OCI-LY1 (cell line): Measurements from ENCODE around the gene EFNA3.

Experiments used
- H2AFZ ChIP-seq: fragments of 200-600 bp; sonication (generic), shearing (Covaris generic); 2 replicates; pipeline ENCODE4 v1.6.0; 2014; ENCODE audit warnings: antibody characterized with exemption, mild to moderate bottlenecking, low read length
- H3F3A ChIP-seq: fragments of 200-600 bp; sonication (generic), shearing (Covaris generic); 2 replicates; pipeline ENCODE4 v1.6.0; 2014; ENCODE audit warnings: mild to moderate bottlenecking, antibody characterized with exemption, low read length, moderate library complexity; ENCODE audit not compliant: insufficient read depth
- H3K27ac ChIP-seq: fragments of 200-600 bp; sonication (generic); 2 replicates; pipeline ENCODE4 v1.5.1; 2014; ENCODE audit warnings: low read length, mixed run types, mild to moderate bottlenecking, low read depth; ENCODE audit not compliant: poor library complexity, severe bottlenecking
- H3K27me3 ChIP-seq: fragments of 200-600 bp; sonication (generic); 2 replicates; pipeline ENCODE4 v1.6.0; 2014; ENCODE audit warnings: antibody characterized with exemption, mild to moderate bottlenecking, low read length, moderate library complexity; ENCODE audit not compliant: insufficient read depth
- H3K36me3 ChIP-seq: fragments of 200-600 bp; sonication (generic); 2 replicates; pipeline ENCODE4 v1.6.1; 2014; ENCODE audit warnings: mild to moderate bottlenecking, antibody characterized with exemption, low read length, moderate library complexity, mixed read lengths; ENCODE audit not compliant: insufficient read depth
- H3K4me1 ChIP-seq: fragments of 200-600 bp; sonication (generic); 2 replicates; pipeline ENCODE4 v1.5.1; 2014; ENCODE audit warnings: mild to moderate bottlenecking, low read length, moderate library complexity; ENCODE audit not compliant: insufficient read depth, severe bottlenecking
- H3K4me2 ChIP-seq: fragments of 200-600 bp; sonication (generic), shearing (Covaris generic); 2 replicates; pipeline ENCODE4 v1.6.1; 2014; ENCODE audit warnings: low read length
- H3K4me3 ChIP-seq: fragments of 200-600 bp; sonication (generic); 2 replicates; pipeline ENCODE4 v1.5.1; 2014; ENCODE audit warnings: low read length, low read depth, mild to moderate bottlenecking, mixed read lengths; ENCODE audit not compliant: poor library complexity, severe bottlenecking
- H3K79me2 ChIP-seq: fragments of 200-600 bp; shearing (Covaris generic); 2 replicates; pipeline ENCODE4 v1.6.1; 2016; ENCODE audit warnings: mixed run types, low read length, mixed read lengths; ENCODE audit not compliant: insufficient read depth
- H3K9ac ChIP-seq: fragments of 200-600 bp; sonication (generic), shearing (Covaris generic); 2 replicates; pipeline ENCODE4 v1.6.1; 2014; ENCODE audit warnings: mild to moderate bottlenecking, low read length, mixed read lengths
- H3K9me2 ChIP-seq: fragments of 200-600 bp; sonication (generic), shearing (Covaris generic); 2 replicates; pipeline ENCODE4 v1.6.1; 2014; ENCODE audit warnings: low read depth, mild to moderate bottlenecking, low read length, mixed read lengths
- H3K9me3 ChIP-seq: fragments of 200-600 bp; shearing (Covaris generic); 2 replicates; pipeline ENCODE4 v1.6.1; 2014; ENCODE audit warnings: low read length, mixed read lengths
- H4K20me1 ChIP-seq: fragments of 200-600 bp; sonication (generic), shearing (Covaris generic); 2 replicates; pipeline ENCODE4 v1.6.0; 2016; ENCODE audit warnings: mild to moderate bottlenecking, low read length; ENCODE audit not compliant: insufficient read depth
- CTCF ChIP-seq: fragments of 200-600 bp; sonication (generic), shearing (Covaris generic); IDR thresholded peaks from 2 replicates; pipeline ENCODE4 v1.5.1; 2017; ENCODE audit warnings: mild to moderate bottlenecking, antibody characterized with exemption, low read length, moderate library complexity, mixed read lengths
- EZH2 ChIP-seq: fragments of 200-600 bp; sonication (generic), shearing (Covaris generic); IDR thresholded peaks from 2 replicates; pipeline ENCODE4 v1.8.0; 2017; ENCODE audit warnings: borderline replicate concordance, mixed run types, mild to moderate bottlenecking, antibody characterized with exemption, low read length, moderate library complexity, mixed read lengths

The EFNA3 gene

GRCh38 chr1:155134322-155134721 is 55.7 kb downstream of the EFNA3 start:
- Histone ChIP-seq H3K9ac (peak overlapping the region; percentile 90; the same call in 1 of the 2 replicates), H3F3A (0 out of 2 replicates have a peak, but pooled peaks cover 3% of the 10 kb centered on the region), H3K9me2 (no peaks in the 10 kb centered on the region), H2AFZ (no peak overlapping the region), H3K9me3 (no peaks in the 10 kb centered on the region), H3K79me2 (no peaks in the 10 kb centered on the region), H3K4me3 (peak overlapping the region; percentile 86), H3K4me1 (peaks cover 25% of the 10 kb centered on the region), H3K27ac (no peak overlapping the region), H3K36me3 (no peaks in the 10 kb centered on the region), H3K27me3 (no peaks in the 10 kb centered on the region), H3K4me2 (peak overlapping the region; percentile 86; the same call in 1 of the 2 replicates), H4K20me1 (no peaks in the 10 kb centered on the region)
- TF ChIP-seq EZH2: no peak
- TF ChIP-seq CTCF: no peak

DNA sequence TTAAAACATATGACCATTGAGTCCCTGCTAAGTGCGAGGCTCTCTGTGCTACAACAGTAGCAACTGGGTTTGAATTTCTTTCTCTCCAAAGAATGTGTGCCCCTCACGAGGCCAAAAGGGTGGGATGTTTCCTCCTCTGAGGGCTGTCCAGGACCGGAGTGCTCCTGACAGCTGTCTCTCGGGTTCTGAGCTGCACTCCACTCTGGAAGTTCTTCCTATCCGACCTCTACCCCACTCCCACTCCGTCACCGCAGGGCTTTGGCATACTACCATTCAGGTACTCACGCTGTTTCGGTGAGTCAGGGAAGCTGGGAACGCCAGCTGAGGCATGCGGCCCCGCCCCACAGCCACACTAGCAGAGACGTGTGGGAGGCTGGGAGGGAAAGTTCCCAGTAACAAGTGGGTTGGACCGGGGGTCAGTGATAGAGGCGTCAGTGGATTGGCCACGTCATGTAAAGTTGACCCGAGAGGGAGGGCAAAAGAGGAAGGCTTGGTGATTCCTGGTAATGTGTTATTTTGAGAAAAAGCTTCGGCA is 56.3 kb downstream of the EFNA3 start:
- Histone ChIP-seq H3F3A (0 out of 2 replicates have a peak, but pooled peaks cover 3% of the 10 kb centered on the region), H3K4me3 (peak overlapping the region; percentile 86), H3K27ac (peak overlapping the region; percentile 3), H3K36me3 (no peaks in the 10 kb centered on the region), H3K9me3 (no peaks in the 10 kb centered on the region), H3K4me1 (peaks cover 31% of the 10 kb centered on the region), H3K27me3 (no peaks in the 10 kb centered on the region), H4K20me1 (no peaks in the 10 kb centered on the region), H3K4me2 (peak overlapping the region; percentile 86), H3K79me2 (no peaks in the 10 kb centered on the region), H3K9me2 (no peaks in the 10 kb centered on the region), H3K9ac (peak overlapping the region; percentile 90), H2AFZ (no peak overlapping the region)
- TF ChIP-seq EZH2 (no peak), CTCF (no peak)

- H2AFZ ChIP-seq: no peak within 1 kb of the TSS
- TF ChIP-seq CTCF (no peak), EZH2 (no peak)
- peak within 1 kb of the TSS; percentile 86 for H3K4me3 ChIP-seq
- H3K79me2 ChIP-seq: no peaks in the 10 kb centered on the region
- H3K4me1 ChIP-seq: peaks cover 32% of the 10 kb centered on the region
- H4K20me1 ChIP-seq: no peaks in the 10 kb centered on the region
- H3K27ac ChIP-seq: peak within 1 kb of the TSS; percentile 75
- H3K36me3 ChIP-seq: no peaks in the 10 kb centered on the region
- no peaks in the 10 kb centered on the region for H3K9me2 ChIP-seq
- no peaks in the 10 kb centered on the region for H3K27me3 ChIP-seq
- H3F3A ChIP-seq: 0 out of 2 replicates have a peak, but pooled peaks cover 3% of the 10 kb centered on the region
- H3K9me3 ChIP-seq: no peaks in the 10 kb centered on the region
- H3K9ac ChIP-seq: peak within 1 kb of the TSS; percentile 90
- H3K4me2 ChIP-seq: peak within 1 kb of the TSS; percentile 86
Measured at GRCh38 chr1:155135415-155136028, 56.9 kb downstream of the EFNA3 start, which contains the start of gene SLC50A1. TSS of gene SLC50A1 (plus strand) at chr1:155135852. CDS start at chr1:155135912, 60 bp downstream.
